K562 (cell line): ENCODE data around the gene MTG2. TPM values are rescaled to one million over a fixed set of nuclear protein-coding genes. Genes with fewer than 3 reads are reported as not detected.

Experiments used
- HMBOX1 ChIP-seq: sonication (generic); IDR thresholded peaks from 2 replicates; pipeline ENCODE4 v1.6.1; 2016
- MGA ChIP-seq: fragments of 450-650 bp; IDR thresholded peaks from 2 replicates; pipeline ENCODE4 v1.6.1; 2016; ENCODE audit warnings: mild to moderate bottlenecking, moderate library complexity
- POLR2AphosphoS2 ChIP-seq: IDR thresholded peaks from 2 replicates; pipeline ENCODE4 v1.6.1; 2012; ENCODE audit warnings: low read length, improper control_type of control experiment
- TRIM28 ChIP-seq: fragments of 450-650 bp; IDR thresholded peaks from 2 replicates; pipeline ENCODE4 v1.6.1; 2017
- ZBTB1 ChIP-seq: sonication (generic); formaldehyde crosslinking; IDR thresholded peaks from 2 replicates; pipeline ENCODE4 v1.8.1; 2023; ENCODE audit warnings: missing genetic modification reagents, low read depth, mild to moderate bottlenecking, borderline replicate concordance
- polyA plus RNA-seq, 8 experiments: library from polyadenylated mRNA; depleted of rRNA in 4 of 8; stranded (reverse) in 5 of 8; unstranded in 3 of 8; fragments of >200 nt; fragmentation: Nextera tagmentation in 2 of 8; fragmentation: Illumina TruSeq in 1 of 8; extraction: Ambion mirVana in 2 of 8; extraction: Trizol in 1 of 8; gene quantifications; 2 replicates each; pipeline versions ENCODE4 v1.2.1 to v1.2.3, GENCODE V29; 2011 to 2014; ENCODE audit warnings: inconsistent platforms in 1 of 8, missing spikeins in 1 of 8
- total RNA-seq, 7 experiments: library from RNA; depleted of rRNA in 6 of 7; stranded (reverse); fragments of >200 nt in 6 of 7; fragmentation: Illumina TruSeq in 2 of 7; extraction: Trizol in 2 of 7; gene quantifications; 2 replicates each; pipeline versions ENCODE4 v1.2.1 to v1.2.3, GENCODE V29; 2011 to 2021; ENCODE audit warnings: low replicate concordance in 1 of 7
- TF ChIP-seq, protein P1 (sequence below): fragments of 200-800 bp; sonication (Bioruptor generic); IDR thresholded peaks from 2 replicates; pipeline ENCODE4 v1.6.1; 2016; ENCODE audit warnings: missing genetic modification characterization, missing compliant biosample characterization

MTG2 gene
- total and polyA plus RNA-seq, 9 of the 15 experiments (the other 6 are each of a cell fraction or from before 2014, with no cell fraction given), result 8.7 to 67.5 (median 44.5) TPM

- TF ChIP-seq MGA, result no peak
- no peak for TF ChIP-seq POLR2AphosphoS2
- TF ChIP-seq ZBTB1 (CRISPR knock-in tag), result no peak; the same call in 1 of the 2 replicates
- TF ChIP-seq, protein P1, sequence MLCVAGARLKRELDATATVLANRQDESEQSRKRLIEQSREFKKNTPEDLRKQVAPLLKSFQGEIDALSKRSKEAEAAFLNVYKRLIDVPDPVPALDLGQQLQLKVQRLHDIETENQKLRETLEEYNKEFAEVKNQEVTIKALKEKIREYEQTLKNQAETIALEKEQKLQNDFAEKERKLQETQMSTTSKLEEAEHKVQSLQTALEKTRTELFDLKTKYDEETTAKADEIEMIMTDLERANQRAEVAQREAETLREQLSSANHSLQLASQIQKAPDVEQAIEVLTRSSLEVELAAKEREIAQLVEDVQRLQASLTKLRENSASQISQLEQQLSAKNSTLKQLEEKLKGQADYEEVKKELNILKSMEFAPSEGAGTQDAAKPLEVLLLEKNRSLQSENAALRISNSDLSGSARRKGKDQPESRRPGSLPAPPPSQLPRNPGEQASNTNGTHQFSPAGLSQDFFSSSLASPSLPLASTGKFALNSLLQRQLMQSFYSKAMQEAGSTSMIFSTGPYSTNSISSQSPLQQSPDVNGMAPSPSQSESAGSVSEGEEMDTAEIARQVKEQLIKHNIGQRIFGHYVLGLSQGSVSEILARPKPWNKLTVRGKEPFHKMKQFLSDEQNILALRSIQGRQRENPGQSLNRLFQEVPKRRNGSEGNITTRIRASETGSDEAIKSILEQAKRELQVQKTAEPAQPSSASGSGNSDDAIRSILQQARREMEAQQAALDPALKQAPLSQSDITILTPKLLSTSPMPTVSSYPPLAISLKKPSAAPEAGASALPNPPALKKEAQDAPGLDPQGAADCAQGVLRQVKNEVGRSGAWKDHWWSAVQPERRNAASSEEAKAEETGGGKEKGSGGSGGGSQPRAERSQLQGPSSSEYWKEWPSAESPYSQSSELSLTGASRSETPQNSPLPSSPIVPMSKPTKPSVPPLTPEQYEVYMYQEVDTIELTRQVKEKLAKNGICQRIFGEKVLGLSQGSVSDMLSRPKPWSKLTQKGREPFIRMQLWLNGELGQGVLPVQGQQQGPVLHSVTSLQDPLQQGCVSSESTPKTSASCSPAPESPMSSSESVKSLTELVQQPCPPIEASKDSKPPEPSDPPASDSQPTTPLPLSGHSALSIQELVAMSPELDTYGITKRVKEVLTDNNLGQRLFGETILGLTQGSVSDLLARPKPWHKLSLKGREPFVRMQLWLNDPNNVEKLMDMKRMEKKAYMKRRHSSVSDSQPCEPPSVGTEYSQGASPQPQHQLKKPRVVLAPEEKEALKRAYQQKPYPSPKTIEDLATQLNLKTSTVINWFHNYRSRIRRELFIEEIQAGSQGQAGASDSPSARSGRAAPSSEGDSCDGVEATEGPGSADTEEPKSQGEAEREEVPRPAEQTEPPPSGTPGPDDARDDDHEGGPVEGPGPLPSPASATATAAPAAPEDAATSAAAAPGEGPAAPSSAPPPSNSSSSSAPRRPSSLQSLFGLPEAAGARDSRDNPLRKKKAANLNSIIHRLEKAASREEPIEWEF, result no peak
- TF ChIP-seq HMBOX1, result no peak
- no peak for TF ChIP-seq TRIM28
Observed at GRCh38 chr20:62143081-62143956, 39.5 kb upstream of the MTG2 start, which contains the start of the genes PSMA7 and SS18L1 (continued).
